Keratinocyte (primary cell): Measurements from ENCODE around the gene MYL4.

Experiments
- CTCF ChIP-seq, 3 experiments: IDR thresholded peaks in 1 of 3; conservative IDR thresholded peaks in 1 of 3; optimal IDR thresholded peaks in 1 of 3; 2 replicates in 2 of 3; 3 replicates in 1 of 3; pipeline versions ENCODE3 to v1.5.1; 2011; ENCODE audit warnings: low read length in 3 of 3, mild to moderate bottlenecking in 3 of 3, moderate library complexity in 2 of 3, control low read depth in 1 of 3, inconsistent platforms in 1 of 3; ENCODE audit not compliant: insufficient read depth in 2 of 3; ENCODE audit errors: extremely low read depth in 1 of 3
- EZH2 ChIP-seq: IDR thresholded peaks from one replicate; pipeline ENCODE4 v1.6.1; 2012; ENCODE audit warnings: inconsistent platforms, mild to moderate bottlenecking, low read length, moderate library complexity

- TF ChIP-seq EZH2 (no peak), CTCF (optimal IDR thresholded peaks at IDR 0.05 in 1 of 3, IDR thresholded peaks at IDR 0.05 in 1 of 3, conservative IDR thresholded peaks at IDR 0.05 in 1 of 3; ENCODE audit: extremely low read depth in 1 of 3, insufficient read depth in 2 of 3, low read length in 3 of 3) (no peak)
These were observed 14.3 kb downstream of the MYL4 start for GRCh38 chr17:47223460-47223859.
